Suprapubic skin (tissue), 3 donors: ENCODE measurements around the gene ITPRID2.

ENCODE experiments used
- CTCF ChIP-seq, 2 donors: fragments of 200-600 bp in 1 of 2; fragments of 450-650 bp in 1 of 2; sonication (generic) in 1 of 2; IDR thresholded peaks; one replicate each; pipeline ENCODE4 v1.5.1; 2016 to 2019; ENCODE audit warnings: antibody characterized with exemption in 2 of 2, mild to moderate bottlenecking in 1 of 2, moderate library complexity in 1 of 2
- POLR2A ChIP-seq, 2 donors: fragments of 450-650 bp; IDR thresholded peaks; one replicate each; pipeline ENCODE4 v1.6.1; 2017; ENCODE audit warnings: antibody characterized with exemption in 2 of 2, mild to moderate bottlenecking in 2 of 2, moderate library complexity in 2 of 2

- TF ChIP-seq POLR2A (IDR thresholded peaks at IDR 0.05) (no peak), CTCF (IDR thresholded peaks at IDR 0.05) (no peak)
Observed at GRCh38 chr2:181884601-181885000, 6.9 kb upstream of the ITPRID2 start.
